H1 (cell line): ENCODE measurements around the gene KLF13.

Source experiments
- CBX5 ChIP-seq: fragments of 300-800, 300-1000 bp; sonication (generic); IDR thresholded peaks from 2 replicates; pipeline ENCODE4 v1.7.1; 2016; ENCODE audit warnings: antibody characterized with exemption, low read length, low read depth
- CREB1 ChIP-seq: IDR thresholded peaks from 2 replicates; pipeline ENCODE4 v1.6.1; 2012; ENCODE audit warnings: inconsistent platforms
- EP300 ChIP-seq, 2 experiments: IDR thresholded peaks; 1 replicate in 1 of 2; 2 replicates in 1 of 2; pipeline ENCODE4 v1.6.1; 2011 to 2012; ENCODE audit warnings: low read depth in 2 of 2, low read length in 2 of 2, mild to moderate bottlenecking in 2 of 2, borderline replicate concordance in 1 of 2, inconsistent platforms in 1 of 2, moderate library complexity in 1 of 2
- POLR2A ChIP-seq, 2 experiments: IDR thresholded peaks; 1 replicate in 1 of 2; 2 replicates in 1 of 2; pipeline ENCODE4 v1.6.1; 2011; ENCODE audit warnings: low read depth in 2 of 2, low read length in 2 of 2, mild to moderate bottlenecking in 2 of 2; ENCODE audit errors: control extremely low read depth in 1 of 2
- POLR2AphosphoS5 ChIP-seq: IDR thresholded peaks from 2 replicates; pipeline ENCODE4 v1.6.1; 2011; ENCODE audit warnings: low read depth, low read length
- TF ChIP-seq, protein P1 (sequence below): IDR thresholded peaks from 2 replicates; pipeline ENCODE4 v1.6.1; 2012; ENCODE audit warnings: low read length, inconsistent platforms

DNA sequence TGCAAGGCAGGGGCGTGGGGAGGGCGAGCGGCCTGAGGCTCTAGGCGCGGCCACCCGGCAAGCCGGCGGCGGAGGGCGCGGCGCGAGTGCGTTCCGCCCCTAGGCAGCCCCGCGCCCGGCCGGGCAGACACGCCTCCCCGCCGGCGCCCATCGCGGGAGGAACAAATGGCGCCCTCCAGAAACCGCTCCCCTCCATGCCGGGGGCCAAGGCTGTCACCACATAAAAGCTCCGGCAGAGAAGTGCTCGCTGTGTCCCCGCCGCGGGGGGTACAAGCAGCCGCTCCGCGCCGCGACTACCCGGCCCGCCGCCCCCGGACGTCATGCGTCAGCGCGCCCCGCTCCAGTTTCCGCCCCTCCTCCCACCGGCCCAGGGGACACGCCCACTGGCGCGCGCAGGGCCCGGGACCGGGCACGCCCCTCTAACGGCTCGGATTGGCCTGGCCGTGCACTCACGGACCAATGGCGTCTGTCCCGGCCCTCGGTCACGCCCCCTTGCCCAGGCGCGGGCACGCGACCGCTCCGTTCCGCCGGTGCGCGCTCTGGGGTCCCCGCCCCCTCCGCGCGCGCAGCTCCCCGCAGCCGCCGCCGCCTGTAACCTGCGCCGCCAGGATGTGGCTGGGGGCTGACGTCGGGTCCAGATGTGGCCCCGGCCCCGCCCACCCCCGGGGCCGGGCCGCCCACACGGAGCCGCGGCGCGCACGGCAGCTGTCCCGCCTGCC is at the start of gene KLF13:
- TF ChIP-seq CBX5 = no peak
- TF ChIP-seq, protein P1, sequence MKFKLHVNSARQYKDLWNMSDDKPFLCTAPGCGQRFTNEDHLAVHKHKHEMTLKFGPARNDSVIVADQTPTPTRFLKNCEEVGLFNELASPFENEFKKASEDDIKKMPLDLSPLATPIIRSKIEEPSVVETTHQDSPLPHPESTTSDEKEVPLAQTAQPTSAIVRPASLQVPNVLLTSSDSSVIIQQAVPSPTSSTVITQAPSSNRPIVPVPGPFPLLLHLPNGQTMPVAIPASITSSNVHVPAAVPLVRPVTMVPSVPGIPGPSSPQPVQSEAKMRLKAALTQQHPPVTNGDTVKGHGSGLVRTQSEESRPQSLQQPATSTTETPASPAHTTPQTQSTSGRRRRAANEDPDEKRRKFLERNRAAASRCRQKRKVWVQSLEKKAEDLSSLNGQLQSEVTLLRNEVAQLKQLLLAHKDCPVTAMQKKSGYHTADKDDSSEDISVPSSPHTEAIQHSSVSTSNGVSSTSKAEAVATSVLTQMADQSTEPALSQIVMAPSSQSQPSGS = no peak
- peak; percentile 89 for TF ChIP-seq CREB1
- TF ChIP-seq POLR2A (IDR thresholded peaks at IDR 0.05; ENCODE audit: control extremely low read depth in 1 of 2, low read depth in 2 of 2, low read length in 2 of 2) = no peak
- TF ChIP-seq EP300 (IDR thresholded peaks at IDR 0.05; ENCODE audit: borderline replicate concordance in 1 of 2, low read depth in 2 of 2, low read length in 2 of 2) = no peak
- TF ChIP-seq POLR2AphosphoS5 = no peak
